Spleen (tissue), 7 donors: Measurements from ENCODE around the gene NPM3.

Experiments used
- POLR2A ChIP-seq, 3 donors: fragments of 450-650 bp; IDR thresholded peaks; one replicate each; pipeline ENCODE4 v1.5.1; 2017; ENCODE audit warnings: antibody characterized with exemption in 3 of 3, mild to moderate bottlenecking in 1 of 3
- POLR2AphosphoS5 ChIP-seq, 3 donors: sonication (generic); formaldehyde crosslinking; IDR thresholded peaks; one replicate each; pipeline ENCODE4 v1.5.1; 2017; ENCODE audit warnings: antibody characterized with exemption in 3 of 3
- TF ChIP-seq, protein P1 (sequence below), 11 experiments: fragments of 200-600 bp in 7 of 11; fragments of 450-650 bp in 4 of 11; sonication (generic) in 4 of 11; IDR thresholded peaks in 8 of 11; conservative IDR thresholded peaks in 3 of 11; 1 replicate in 7 of 11; 2 replicates in 4 of 11; pipeline versions ENCODE4 v1.4.0 to v1.8.0; 2016 to 2021; ENCODE audit warnings: antibody characterized with exemption in 11 of 11, inconsistent platforms in 4 of 11, mild to moderate bottlenecking in 1 of 11
- donor health status: DM: no; HTN: no; CAD: no; lungs with moderate emphysema.
- donor health status: DM: no; HTN: no; CAD: no.
- donor health status: DM: no; HTN: no; CAD: no.

DNA sequence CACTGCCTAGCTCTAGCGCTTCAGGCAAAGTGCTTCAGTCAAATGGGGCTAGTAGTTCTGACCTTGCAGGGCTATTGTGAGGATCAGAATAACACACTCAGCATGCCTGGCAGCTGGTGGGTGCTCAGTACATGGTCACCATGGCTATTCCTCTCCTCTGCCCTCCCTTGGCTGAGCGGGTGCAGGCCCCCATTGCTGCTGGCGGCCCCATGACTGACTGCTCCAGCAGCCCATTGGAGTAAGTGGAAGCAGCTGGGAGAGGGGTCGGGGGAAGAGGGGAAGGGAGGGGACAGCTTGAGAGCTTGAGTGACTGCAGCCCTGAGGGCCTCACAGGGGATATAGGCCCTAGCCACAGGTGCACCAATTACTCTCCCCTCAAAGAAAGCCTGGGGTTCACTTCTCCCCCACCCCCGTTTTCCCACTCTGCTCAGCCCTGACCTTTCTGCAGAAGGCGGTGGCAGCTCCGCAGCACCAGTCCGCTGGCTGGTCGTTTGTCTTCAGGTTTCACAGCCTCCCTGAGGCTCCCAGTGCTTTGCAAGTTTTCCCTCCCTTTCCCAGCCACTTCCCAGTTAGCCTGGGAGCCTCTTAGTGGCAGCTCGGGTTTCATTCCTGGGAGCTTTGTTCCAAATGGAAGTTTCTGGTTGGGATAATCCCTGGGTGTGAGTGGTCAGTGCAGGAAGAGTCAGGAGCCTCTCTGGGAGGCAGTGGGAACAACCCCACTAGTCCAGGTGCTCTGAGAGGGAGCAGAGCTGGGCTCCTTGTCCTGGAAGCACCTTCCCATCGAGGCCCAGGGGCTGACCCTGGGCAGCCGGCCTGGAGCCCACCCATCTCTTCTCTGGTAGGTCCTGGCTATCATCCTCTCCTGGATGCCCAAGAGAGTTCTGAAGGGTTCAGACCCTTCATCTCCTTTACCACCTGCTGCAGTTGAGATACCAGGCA is 23.7 kb downstream of the NPM3 start:
- TF ChIP-seq, protein P1, sequence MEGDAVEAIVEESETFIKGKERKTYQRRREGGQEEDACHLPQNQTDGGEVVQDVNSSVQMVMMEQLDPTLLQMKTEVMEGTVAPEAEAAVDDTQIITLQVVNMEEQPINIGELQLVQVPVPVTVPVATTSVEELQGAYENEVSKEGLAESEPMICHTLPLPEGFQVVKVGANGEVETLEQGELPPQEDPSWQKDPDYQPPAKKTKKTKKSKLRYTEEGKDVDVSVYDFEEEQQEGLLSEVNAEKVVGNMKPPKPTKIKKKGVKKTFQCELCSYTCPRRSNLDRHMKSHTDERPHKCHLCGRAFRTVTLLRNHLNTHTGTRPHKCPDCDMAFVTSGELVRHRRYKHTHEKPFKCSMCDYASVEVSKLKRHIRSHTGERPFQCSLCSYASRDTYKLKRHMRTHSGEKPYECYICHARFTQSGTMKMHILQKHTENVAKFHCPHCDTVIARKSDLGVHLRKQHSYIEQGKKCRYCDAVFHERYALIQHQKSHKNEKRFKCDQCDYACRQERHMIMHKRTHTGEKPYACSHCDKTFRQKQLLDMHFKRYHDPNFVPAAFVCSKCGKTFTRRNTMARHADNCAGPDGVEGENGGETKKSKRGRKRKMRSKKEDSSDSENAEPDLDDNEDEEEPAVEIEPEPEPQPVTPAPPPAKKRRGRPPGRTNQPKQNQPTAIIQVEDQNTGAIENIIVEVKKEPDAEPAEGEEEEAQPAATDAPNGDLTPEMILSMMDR (IDR thresholded peaks at IDR 0.05 in 8 of 11, conservative IDR thresholded peaks at IDR 0.05 in 3 of 11), result no peak
- TF ChIP-seq POLR2AphosphoS5 (IDR thresholded peaks at IDR 0.05), result no peak
- no peak for TF ChIP-seq POLR2A (IDR thresholded peaks at IDR 0.05)
